HG03469 (cell line): ENCODE results near the gene RSPO3.
"Not testable (repeated sequence)": the region's sequence is repeated elsewhere in the genome, so short reads cannot be mapped to it uniquely, and the experiment has no call there.

Source experiments
- ATAC-seq: cut with Tn5 transposase; IDR thresholded peaks from one replicate; pipeline ENCODE4 v1.9.1; 2021; ENCODE audit warnings: mild to moderate bottlenecking, moderate library complexity, moderate number of reproducible peaks; ENCODE audit not compliant: unreplicated experiment

RSPO3 gene

DNA sequence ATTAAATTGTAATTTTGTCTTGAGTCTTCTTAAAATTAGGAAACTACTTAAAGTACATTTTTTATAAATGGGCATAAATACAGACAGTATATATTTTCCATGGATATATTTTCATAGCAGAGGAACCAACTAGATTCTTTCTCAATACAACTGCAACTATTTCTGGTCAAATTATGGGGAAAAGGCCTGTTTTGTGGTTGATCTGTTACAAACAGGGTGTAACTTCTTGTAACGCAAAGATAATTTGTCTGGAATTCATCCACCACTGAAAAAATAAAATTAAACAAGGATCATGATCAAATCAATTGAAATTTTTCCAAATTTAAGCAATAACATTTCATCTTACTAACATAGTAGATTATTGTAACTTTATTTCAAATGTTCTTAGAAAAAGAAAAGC lies 81.0 kb downstream of the RSPO3 start:
- no peak for ATAC-seq

DNA sequence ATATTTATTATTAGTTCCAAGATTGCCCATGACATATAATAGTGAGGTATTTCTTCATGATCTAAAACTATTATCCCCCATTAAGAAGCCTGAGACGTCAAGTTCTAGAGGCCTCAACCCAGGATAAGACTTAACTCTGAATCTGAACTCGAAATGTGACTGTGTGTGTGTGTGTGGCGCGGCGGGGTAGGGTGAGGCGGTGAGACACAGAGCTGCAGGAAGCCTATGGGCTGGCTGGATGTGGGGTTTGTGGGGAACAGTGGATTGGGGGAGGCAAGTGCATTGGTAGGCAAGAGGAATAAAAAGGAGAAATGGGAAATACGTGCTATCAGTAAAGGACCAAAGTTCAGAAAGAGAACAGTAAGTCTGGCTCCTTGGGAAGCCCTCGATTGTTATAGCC lies 81.6 kb downstream of the RSPO3 start:
- ATAC-seq: no peak

DNA sequence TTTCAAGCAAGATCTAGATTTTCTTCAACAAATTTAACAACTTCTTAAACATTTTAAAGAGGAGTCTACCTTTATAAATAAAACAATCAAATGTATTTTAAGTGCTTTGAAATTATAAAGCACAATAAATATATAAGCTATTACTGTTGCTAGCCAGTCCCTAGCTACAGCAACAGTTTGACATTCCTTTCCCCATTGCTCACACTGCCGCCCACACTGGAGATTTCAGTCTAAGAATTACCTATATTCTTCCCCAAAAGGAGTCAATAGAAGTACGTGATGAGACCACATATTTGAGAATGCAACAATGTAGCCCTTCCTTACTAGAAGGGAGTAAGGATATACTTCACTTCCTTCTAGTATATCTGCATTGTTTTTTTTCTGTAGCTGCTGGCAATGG lies 82.8 kb downstream of the RSPO3 start:
- ATAC-seq: no peak

DNA sequence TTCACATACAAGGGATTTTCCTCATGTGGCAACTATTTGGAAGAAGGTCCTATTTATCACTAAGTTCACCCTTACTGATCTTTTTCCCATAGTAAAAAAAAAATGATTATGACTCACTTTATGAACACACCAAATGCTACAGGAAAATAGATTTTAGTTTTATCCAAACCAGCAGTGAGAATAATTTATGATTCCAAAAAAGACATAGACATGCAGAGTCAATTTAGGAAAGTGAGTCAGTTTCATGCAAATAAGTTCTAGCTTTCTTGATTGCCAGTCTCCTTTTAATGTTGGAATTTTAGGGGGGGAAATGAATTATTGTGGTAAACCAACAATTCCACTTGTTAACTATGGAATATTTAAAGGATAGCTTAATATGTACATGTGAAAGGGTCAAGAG lies 84.2 kb downstream of the RSPO3 start:
- ATAC-seq: no peak

DNA sequence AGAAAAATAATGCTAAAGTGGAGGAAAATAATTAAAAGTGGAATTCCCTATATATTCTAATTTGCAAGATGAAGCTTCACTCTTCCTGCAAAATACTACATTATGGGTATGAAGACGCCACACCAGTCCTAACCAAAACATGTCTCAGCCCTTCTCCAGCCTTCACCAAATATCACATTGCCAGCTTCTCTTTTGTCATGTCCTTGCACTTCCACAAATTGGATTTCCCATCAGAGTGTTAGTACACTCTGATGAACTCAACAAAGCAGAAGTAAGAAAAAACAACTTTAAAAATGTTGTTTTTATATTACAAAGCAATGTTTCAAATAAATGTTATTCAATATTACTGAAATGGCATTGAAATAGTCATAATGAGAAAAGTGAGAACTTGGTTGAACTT lies 85.8 kb downstream of the RSPO3 start:
- no peak for ATAC-seq

DNA sequence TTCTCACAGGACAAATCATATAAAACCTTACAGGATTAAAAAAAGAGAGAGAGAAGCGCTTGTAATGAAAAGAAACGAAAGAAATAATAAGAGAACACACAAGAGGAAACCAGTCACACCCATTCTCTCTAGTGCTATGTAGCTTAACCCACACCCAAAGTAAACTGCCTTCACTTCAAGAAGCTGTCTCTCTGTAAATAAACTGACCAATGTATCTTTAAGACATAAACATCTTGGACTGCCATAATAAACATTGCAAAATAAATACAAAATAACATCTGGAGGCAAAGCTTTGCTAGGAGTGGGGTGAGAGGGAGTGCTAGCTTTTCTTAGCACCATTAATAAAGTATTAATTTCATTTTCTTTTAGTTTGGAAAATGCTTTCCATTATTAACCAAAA lies 86.6 kb downstream of the RSPO3 start:
- ATAC-seq: no peak

DNA sequence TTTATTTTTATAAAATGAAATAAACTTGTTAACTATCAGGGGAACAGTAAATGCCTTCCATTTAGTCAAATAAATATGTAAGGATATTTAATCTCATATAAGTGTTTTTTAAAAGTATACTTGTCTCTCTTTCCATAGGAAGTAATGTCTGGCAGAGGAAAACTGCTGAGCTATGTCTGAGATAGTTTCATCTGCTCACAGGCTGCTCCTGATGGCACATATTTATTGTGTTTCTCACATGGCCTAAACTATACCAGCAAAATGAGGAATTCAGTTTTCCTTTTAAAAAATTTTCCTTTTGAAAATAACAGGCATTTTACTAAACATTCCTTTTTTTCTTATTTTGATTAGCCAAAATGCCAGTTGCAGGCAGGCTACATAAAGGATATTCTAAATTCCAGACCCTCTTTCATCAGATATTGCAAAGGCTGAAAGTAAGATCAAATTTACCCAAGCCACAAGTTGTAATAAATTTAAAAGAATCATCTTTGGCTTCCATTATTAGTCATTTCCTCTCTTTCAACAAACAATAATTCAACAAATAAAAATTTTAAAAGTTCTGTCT lies 88.1 kb downstream of the RSPO3 start:
- no peak for ATAC-seq

DNA sequence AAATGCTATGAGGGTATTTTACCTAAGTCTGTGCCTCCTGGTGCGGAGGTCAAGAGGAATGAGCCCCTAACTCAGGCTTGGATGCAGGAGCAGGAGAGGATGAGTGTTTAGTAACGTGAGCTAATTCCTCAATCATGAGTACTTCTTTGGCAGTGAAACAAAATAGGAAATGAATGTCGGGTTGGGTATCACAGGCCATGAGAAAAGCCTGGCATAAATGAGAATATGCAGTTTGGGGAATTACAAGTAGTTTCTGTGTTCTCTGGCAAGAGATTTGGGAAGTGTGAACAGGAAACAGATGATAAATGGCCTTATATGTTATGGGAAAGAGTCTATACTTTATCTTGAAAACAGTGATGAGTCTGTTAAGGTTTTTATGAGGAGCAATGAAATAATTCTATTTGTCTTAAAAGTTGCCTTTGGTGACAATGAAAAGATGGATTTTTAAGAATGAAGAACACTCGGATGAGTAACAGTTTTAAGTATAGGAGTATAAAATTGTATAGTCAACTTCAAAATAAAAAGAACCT lies 89.2 kb downstream of the RSPO3 start:
- ATAC-seq: no peak

DNA sequence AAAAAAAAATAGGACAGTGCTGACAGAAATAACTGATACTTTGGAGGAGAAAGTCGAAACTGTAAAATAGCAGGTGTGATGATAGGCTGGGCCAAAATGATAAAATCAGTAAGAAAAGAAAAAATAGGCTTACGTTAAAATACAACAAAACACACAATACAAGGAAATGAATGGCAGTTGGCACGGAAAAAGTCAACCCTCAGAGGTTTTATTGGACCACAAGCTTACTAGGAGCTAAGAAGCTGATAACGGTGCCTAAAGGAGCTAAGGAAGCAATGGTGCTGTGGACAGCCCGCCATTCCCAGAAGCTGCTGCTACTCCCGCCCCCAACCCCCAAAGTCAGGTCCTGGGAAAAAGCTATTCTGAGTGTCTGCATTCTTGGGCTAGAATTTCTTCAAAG lies 92.3 kb downstream of the RSPO3 start:
- ATAC-seq: no peak

DNA sequence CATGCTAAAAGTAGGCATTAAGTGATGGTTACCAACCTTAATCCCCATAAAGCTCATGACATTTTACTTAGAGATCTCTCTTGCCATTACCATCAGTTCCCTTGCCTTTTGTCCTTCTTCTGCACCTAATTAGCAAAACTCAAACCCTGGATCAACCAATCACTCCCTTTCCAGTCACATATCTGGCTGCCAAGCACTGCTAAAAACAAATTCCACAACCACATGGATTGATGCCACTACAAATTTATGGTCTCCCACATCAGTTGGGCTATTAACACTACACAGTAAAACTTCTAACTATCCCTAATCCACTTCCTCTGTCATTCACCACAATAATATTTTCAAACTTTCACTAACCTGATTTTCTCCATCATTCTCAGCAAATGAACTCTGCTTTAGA lies 93.9 kb downstream of the RSPO3 start:
- ATAC-seq: no peak

DNA sequence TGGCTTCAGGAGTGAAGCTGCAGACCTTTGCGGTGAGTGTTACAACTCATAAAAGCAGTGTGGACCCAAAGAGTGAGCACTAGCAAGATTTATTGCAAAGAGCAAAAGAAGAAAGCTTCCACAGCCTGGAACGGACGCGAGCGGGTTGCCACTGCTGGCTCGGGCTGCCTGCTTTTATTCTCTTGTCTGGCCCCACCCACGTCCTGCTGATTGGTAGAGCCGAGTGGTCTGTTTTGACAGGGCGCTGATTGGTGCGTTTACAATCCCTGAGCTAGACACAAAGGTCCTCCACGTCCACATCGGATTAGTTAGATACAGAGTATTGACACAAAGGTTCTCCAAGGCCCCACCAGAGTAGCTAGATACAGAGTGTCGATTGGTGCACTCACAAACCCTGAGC lies 95.6 kb downstream of the RSPO3 start:
- ATAC-seq: not testable (repeated sequence)

DNA sequence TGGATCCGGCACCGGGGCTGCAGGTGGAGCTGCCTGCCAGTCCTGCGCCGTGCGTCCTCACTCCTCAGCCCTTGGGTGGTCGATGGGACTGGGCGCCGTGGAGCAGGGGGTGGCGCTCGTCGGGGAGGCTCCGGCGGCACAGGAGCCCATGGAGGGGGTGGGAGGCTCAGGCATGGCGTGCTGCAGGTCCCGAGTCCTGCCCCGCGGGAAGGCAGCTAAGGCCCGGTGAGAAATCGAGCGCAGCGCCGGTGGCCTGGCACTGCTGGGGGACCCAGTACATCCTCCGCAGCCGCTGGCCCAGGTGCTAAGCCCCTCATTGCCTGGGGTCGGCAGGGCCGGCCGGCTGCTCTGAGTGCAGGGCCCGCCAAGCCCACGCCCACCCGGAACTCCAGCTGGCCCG lies 96.1 kb downstream of the RSPO3 start:
- ATAC-seq: not testable (repeated sequence)

DNA sequence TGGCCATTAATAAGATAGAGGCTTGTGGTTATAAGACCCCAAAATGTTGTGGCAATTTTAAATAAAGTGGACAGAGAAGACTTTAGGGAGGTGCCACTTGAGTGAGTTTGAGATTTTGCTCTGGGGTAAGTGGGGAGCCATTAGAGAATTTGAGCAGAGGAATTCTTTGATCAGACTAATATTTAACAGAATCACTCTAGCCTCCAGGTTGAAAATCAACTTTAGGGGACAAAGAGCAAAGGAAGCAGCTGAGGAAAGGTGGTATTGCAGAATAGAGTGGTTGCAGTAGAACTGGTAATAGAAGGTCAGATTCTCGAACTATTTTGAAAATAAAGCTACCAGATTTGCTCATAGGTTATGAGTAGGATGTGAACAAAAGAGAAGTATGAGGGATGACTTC lies 97.5 kb downstream of the RSPO3 start:
- ATAC-seq: no peak

DNA sequence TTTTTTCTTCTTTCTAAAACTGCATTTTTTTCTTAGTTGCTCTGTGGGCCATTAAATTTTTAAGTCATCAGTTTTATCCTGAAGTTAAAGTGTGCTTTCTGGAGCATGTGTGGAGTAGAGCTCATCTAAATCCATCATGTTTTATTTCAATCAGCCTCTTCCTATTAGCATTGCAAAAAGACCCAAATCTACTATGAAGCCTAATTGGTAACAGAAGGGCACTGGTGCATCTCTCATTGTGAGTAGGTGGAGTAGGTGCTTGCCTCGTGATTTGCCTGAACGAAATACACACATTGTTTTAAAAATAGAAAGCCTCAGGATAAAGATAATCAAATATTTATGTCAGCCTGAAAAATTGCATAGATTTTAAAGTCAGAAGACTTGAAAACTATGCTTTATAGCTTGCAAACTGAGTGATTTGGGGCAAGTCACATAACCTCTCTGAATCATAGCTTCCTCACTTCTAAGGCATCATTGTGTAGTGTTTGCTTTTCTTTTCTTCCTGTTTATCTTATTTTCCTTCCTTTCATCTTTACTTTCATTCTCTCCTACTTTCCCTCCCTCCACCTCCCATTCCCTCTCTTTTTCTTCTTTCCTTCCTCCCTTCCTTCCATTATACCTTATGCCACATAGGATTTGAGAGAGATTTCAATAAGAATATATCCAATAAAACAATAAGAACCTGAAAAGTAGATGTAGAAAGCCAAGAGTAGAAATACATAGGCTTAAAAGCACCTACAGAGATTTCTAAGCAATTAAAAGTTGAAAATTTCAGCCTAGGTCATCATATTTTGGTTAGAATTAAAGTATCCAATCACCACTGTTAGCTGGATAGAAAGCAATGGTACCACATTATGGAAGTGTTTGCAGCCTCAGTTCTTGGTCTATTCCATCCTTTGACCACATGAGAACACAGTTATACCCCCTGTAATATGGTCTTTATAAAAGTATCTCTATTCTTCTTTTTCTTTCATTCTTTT lies 98.6 kb downstream of the RSPO3 start:
- ATAC-seq: no peak

DNA sequence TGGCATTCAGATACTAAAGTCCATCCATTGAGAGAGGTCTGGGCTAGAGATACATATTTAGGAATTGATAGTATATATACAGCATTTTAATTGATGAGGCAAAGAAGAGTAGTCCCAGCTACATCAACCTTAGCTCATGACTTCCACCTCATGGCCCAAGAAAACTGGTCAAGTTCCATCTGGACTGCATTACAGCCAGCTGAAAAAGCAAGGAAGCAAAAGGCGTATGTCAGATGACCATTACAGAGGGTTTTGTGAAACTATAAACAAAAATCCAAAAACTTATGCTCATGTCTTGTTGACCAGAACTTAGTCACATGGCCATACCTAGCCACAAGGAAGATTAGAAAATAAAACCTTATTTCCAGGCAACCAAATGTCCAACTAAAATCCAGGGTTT lies 101.4 kb downstream of the RSPO3 start:
- no peak for ATAC-seq

DNA sequence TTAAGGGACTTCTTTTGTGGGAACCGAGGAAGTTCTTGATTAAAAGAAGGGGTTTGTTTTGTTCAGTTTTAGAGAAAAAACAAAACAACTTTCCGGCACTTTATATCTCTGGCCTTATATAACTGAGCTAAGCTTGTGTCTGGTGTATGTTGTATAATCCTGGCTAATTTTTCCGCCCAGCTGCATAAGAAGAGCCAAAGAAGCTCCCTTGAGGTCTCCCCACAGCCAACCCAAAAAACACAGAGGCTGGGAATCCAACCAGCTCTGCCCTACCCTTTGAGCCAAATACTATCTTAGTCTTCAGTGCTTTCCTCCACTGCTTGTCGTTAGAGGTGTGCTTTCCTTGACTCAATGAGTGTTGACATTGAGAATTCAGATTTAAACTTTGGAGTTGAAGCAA lies 102.7 kb downstream of the RSPO3 start:
- ATAC-seq: no peak

DNA sequence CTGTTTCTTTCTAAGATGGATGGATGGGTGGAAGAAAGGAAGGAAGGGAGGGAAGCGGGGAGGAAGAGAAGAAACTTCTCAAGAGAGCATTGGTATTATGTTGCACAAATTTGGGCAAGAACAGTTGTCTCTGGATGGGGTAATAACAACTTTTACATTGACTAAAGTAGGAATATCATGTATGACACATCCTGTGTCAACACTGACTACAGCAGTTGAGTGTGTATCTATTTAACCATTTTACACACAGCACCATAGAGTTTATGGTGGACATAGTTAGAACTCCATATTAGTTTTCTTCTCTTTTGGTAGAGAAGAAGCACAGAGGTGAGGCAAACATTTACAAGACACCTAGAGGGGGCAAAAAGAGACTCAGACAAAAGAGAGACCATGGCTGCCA lies 103.9 kb downstream of the RSPO3 start:
- ATAC-seq: no peak

DNA sequence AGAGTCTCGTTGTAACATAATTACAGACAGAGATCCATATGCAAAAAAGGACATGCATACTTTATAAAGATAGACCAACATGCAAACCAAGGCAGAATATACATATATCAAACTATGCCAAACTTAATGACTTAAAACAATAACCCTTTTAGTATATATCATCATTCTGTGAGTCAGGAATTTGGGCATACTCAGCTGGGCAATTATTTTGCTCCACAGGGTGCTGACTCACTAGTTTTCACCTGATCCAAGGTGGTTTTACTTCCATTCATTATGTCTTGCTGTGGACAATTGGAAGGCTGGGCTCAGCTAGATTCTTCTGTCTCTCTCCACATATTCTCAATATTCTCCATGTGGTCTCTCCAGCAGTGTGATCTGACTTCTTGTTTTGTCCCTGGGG lies 107.0 kb downstream of the RSPO3 start:
- no peak for ATAC-seq

DNA sequence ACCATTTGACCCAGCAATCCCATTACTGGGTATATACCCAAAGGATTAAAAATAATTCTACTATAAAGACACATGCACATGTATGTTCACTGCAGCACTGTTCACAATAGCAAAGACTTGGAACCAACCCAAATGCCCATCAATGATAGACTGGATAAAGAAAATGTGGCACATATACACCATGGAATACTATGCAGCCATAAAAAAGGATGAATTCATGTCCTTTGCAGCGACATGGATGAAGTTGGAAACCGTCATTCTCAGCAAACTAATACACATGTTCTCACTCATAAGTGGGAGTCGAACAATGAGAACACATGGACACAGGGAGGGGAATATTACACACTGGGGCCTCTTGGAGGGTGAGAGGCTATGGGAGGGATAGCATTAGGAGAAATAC lies 115.3 kb downstream of the RSPO3 start:
- ATAC-seq: not testable (repeated sequence)

DNA sequence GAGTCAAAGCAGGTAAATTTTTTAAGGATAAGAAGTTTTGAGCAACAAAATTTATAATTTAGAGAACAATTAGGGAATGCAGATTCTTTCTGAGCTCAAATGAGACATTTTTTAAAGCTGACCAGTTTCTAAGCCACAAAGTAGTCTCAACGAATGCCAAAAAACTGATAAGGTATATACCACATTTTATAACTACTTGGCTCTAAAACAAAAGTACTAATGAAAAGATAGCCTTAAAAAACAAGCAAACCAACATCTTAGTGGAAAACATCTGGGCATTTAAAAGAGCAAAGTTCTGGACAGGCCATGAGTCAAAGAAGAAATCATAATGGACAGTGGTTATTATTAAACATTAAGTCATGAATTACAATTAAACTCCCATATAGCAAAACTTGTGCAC lies 125.0 kb downstream of the RSPO3 start:
- no peak for ATAC-seq
